Activated CD8-positive, alpha-beta memory T cell treated with anti-CD3 and anti-CD28 coated beads for 1 hour (primary cell): ENCODE results near the gene TSPAN12.

Experiments
- DNase-seq, 2 donors: peaks; one replicate each; pipeline ENCODE4 v3.0.0-alpha.2; 2020; ENCODE audit warnings: low read depth in 1 of 2; ENCODE audit errors: extremely low read depth in 1 of 2

TSPAN12 gene

GRCh38 chr7:120843109-120843508, 14.8 kb downstream of the TSPAN12 start:
- DNase-seq = no peak

DNA sequence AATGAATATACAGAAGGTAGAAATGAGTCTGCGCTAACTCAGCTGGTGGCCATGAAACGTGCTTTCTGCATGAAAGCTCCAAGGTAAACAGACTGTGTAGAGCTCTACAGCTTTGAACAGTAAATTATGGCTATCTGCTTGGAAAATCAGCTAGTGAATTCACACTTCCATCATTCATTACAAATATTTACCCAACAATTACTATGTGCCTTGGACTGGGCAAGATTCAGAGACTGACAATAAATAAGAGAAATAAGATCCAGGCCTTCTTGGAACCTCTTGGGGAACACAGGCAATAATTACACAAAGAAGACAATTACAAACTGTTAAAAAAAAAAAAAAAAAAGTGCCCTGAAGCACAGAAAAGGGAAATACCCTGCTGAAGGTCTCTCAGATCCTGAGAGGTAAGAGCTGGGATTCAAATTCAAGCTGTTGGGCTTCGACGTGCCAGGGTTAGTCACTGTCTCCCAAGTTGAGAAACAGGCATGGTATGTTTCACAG, 15.8 kb downstream of the TSPAN12 start:
- DNase-seq = no peak

GRCh38 chr7:120841608-120842007, 16.3 kb downstream of the TSPAN12 start:
- no peak for DNase-seq

GRCh38 chr7:120838281-120838682, 19.7 kb downstream of the TSPAN12 start:
- no peak for DNase-seq

DNA sequence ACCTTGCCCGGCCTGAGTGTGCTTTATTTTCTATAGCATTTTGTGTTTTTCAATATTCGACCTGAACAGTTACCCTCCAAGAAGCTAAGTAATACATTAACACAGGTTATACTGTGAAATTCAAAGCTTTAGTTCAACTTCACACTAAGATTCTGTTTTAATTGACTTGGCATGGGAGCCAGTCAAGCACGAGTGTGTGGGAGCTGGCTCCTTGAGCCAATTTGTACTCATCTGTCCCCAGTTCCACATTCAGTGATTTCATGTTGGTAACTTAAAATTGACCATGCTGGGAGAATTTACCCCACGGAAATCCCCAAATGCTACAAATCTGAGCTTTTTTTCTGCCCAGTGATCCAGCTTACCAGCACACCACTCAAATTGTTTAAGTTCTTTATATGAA, 20.3 kb downstream of the TSPAN12 start:
- DNase-seq = no peak

DNA sequence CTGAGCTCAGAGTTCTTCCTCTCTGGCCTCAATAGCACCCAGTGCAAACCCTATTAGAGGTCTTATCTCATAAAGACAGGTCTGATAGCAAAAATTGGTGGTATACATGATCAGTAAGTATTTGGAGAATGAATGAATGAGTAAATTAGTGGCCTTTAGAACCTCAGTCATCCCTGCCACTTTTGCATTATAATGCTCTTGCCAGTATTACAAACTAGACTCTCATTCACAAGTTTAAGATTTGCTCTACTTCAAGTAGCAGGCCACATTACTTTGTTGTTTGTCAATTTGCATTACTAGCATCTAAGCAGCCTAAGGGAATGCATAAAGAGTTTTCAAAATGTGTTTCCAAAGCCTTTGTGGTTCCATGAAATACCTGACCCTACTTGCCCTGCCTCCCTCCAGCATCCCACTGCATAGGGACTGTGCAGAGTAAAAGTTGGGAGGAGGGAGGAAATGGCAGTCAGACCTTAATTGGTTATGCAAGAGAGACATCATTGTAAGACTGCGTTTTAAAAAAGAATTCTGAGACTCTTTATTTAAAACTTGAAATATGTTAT, 21.3 kb downstream of the TSPAN12 start:
- no peak for DNase-seq

DNA sequence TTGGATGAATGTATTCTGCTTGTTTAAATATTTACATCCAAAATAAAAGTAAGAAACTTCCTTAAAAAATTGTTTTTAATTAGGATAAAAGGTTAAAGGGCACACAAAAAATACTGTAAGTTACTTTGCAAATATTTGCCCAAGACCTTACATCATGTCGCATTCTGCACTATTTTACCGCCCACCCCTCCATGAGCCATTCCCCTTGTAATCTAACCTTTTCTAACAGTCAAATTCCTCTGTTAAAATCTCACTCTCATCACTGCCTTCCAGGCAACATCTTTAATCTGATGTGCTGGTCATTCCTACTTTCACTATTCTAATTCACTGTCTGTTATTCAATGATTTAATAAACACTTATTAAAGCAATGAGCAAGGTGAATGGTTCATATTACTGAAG, 23.2 kb downstream of the TSPAN12 start:
- no peak for DNase-seq

DNA sequence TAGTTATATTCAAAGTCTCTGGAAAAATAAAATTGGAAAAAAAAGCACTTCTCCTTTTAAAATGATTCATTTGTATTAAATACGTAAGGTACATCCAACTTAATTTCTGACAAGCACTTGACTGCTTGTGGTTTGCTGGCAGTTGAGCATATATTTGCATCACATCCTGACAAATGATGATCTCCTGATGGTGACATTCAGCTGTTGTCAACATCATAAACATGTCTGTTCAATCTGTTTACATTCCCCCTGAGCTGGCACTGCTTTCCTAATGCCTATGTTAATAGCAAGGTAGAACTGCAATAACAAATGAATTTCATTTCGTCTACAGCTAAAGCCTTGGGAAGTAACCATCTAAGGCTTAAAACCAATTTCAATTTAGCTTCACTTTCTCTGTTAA, 24.4 kb downstream of the TSPAN12 start:
- no peak for DNase-seq

- DNase-seq = no peak
Observed at GRCh38 chr7:120832803-120833202, 25.1 kb downstream of the TSPAN12 start.

DNA sequence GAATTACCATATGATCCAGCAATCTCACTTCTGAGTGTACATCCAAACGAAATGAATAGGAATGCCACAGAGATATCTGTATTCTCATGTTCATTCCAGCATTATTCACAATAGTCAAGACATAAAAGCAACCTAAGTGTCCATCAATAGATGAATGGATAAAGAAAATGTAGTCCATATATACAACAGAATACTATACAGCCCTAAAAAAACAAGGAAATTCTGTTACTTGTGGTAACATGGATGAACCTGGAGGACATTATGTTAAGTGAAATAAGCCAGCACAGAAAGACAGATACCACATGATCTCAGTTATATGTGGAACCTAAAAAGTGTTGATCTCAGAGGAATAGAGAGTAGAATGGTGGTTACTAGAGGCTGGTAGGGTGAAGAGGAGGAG, 26.7 kb downstream of the TSPAN12 start:
- DNase-seq = no peak

DNA sequence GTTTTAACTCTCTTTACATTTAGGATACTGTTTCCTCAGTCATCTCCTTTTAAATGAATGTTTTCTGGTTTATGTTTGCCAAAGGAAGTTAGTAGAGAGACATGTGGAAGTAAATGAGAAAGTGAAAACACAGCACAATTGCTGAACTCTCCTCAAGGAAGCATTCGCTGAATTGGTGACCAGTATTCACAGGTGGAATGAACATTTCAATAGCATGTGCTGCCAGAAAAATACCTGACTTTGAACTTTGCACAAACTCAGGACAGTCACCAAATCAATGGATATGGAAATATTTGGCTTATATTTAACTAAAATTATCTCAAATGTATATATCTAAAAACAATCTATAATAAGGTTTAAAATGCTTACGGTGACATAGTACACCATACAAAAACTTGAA, 28.5 kb downstream of the TSPAN12 start:
- DNase-seq = no peak

GRCh38 chr7:120828528-120828927, 29.4 kb downstream of the TSPAN12 start:
- no peak for DNase-seq

GRCh38 chr7:120827371-120828118, 30.4 kb downstream of the TSPAN12 start:
- DNase-seq = no peak

- DNase-seq = no peak
Observed at GRCh38 chr7:120825576-120825975, 32.4 kb downstream of the TSPAN12 start.

DNA sequence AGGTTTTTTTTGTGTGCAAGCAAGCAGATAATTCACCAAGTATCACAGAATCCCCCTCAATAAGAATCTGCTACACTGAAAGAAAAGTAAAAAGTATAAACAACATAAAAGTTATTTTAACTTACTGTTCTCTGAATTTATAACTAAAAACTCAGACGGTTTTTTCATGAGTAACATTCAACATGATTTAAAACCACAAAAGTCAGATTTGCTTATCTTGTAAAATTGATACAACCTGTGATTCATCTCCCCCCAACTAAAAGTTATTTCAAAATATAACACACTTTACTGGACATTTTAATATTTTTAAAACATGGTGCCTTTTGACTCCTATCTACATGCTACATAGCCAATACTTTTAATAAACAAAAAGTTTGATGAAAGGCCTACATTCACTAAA, 32.8 kb downstream of the TSPAN12 start:
- DNase-seq = no peak

GRCh38 chr7:120819861-120820260, 38.1 kb downstream of the TSPAN12 start:
- DNase-seq = no peak

GRCh38 chr7:120817851-120818250, 40.1 kb downstream of the TSPAN12 start:
- no peak for DNase-seq

DNA sequence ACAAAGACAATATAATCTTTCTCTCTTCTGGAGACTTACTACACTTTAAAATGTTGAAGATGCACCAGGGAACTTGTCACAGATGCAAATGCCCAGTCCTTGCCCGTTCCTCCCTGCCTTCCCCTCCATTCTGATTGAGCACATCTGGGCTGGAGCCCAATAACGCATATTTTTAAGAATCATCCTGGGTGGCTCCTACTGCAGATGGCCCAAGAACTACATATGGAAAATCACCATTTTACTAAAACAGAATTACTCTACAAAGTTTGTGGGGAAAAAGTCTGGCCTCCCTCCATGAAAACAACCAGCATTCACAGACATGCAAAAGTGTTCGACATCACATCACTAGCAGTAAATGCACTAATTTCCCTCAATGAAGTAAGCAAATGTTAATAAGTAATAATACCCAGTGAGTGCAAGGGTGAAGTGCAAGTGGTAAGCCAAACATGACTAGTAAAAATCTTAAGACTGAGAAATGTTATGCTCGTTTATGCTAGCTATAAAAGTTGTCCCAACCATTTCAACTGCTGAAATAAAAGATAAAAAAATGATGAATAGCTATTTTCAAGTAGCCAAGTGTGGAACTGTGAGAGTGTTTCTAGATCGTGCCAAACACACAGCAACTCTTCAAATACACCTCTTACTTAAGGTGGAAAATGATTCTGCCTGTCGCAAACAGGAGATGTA, 43.5 kb downstream of the TSPAN12 start:
- DNase-seq = no peak

DNA sequence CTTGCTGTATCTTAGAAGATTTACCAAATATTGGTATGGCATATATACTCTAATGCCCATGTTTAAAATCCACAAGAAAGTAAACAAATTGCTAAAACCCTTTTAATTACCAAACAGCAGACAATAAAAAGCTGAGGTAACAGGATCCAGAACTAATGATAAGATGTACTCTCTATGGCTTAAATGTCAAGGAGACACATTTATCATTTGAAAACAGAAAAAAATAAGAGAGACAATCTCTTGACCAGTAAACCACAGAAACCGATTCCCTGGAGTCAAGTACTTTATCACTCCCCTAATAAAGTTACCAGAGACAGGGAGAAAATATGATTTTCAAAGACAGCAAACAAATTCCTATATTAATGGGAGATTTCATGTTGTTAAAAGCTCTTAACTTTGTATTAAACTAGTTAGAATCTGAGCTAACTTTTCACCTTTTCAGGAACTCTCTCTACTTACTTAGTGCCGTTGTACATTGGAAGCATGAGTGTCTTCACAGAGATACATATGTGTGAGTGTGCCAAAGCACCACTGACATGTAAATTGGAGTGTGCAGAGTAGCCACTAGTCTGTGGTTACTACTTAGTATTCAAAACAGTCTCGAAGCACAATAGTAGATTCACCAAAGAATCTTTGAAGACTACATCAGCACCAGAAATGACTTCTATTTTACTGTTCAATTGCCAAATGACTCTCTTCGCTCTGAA, 44.2 kb downstream of the TSPAN12 start:
- no peak for DNase-seq

DNA sequence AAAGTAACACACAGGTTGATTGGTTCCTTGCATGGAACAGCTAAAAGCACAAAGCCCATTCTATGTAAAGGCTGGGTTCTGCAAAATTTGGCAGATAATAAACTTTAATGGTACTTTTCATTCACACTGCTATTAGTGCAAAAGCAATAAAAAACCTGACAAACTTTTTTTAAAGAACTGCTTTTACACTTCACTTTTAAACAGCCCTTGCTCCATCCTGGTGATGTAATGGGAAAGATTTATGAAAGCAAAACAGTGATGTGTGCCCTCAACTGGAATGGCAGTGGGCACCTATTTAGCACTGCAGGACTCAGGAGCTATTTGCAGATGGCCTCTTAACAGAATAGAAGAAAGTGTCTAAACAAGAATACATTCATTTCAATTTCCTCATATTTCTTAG, 44.9 kb downstream of the TSPAN12 start:
- DNase-seq = no peak

DNA sequence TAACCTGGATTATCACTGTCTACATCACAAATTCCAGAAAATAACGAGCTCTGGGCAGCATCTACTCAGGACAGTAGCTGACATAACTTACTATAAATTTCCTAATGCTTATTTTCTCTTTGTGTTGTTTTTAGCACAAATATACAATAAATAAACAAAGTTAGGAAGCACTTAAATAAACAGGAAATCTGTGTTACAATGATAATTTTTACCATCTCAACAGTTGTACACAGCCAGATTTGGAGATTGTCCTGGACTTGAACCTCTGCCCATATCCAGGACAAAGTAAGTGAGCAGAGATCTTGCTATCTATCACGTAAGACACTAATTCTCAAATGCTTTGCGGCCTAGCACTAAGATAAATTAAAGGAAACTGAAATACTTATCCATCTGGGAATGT, 48.7 kb downstream of the TSPAN12 start:
- no peak for DNase-seq
